Activated T-cell treated with anti-CD3 and anti-CD28 coated beads for 48 hours (primary cell): ENCODE data around the gene PGA3.
"Not testable (repeated sequence)": the region's sequence is repeated elsewhere in the genome, so short reads cannot be mapped to it uniquely, and the experiment has no call there.

Experiments used
- DNase-seq: peaks from one replicate; pipeline ENCODE4 v3.0.0-alpha.2; 2020; ENCODE audit warnings: low read depth

The PGA3 gene

DNA sequence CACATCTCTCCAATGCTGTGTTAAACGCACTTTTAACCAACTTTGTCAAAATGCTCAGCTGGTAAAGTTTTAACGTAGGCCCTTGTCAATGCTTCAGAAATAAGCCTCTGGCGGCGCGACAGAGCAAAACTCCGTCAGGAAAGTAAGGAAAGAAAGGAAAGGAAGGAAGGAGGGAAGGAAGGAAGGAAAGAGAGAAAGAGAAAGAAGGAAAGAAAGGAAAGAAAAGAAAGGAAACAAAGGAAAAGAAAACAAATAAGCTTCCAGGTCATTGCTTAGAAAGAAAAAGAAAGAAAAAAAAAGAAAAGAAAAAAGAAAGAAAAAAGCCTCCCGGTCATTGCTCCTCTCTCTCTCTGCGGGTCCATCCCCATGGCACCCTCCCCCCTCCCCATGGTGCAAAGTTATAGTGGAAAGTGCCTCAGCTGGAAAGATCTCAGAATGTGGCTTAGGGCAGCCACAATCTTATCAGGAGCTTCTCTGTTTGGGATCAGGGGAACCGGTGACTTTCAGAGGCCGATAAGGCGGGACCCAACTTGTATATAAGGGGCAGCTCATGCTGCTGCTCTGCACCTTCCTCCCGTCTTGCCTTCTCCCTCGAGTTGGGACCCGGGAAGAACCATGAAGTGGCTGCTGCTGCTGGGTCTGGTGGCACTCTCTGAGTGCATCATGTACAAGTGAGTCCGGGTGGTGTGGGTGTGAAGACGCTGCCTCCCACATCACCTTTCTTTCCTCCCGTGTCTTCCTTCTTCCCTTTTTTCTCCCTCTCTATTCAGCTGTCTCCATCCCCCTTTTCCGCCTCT lies at the start of gene PGA3:
Gene PGA3, plus strand, starts transcription at position 566 of the 797 bp plus-strand sequence. Its CDS starts 50 bp downstream, at position 616.
- DNase-seq, result not testable (repeated sequence)

DNA sequence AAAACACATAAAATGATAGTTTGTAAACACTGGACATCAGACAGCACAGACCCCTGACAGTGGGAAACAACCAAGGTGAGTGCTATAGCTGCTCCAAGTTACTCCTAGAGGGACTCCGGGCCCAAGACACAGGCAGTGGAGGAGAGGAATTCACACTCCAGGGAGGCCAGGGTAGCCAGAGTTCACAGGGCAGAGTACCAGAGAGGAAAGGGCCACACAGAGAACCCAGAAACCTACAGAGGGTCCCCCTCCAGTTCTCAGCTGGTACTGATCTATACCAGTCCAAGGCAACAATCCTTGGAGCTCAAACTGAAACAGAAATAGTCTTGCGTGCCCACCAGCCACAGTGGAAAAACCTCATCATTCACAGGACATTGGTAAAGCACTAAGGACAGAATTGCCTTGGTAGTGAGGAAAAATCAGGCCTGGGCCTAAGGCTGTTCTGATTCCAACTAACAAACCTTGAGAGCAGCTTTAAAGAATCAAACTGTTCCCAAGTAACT lies 49.7 kb upstream of the PGA3 start:
- no peak for DNase-seq

- no peak for DNase-seq
Observed at GRCh38 chr11:61154528-61154927, 48.8 kb upstream of the PGA3 start.

DNA sequence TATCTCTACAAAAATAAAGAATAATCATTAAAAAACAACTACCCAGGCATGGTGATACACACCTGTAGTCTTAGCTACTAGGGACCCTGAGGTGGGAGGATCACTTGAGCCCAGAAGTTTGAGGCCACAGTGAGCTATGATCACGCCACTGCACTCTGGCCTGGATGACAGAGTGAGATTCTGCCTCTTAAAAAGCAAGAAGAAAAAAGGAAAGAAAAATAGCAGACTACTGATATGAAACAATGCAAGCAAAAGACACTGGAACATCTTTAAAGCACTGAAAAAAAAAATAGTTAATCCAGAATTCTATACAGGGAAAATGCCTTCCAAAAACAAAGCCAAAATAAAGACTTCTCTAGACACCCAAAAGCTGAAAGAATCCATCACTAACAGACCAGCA lies 48.0 kb upstream of the PGA3 start:
- no peak for DNase-seq

DNA sequence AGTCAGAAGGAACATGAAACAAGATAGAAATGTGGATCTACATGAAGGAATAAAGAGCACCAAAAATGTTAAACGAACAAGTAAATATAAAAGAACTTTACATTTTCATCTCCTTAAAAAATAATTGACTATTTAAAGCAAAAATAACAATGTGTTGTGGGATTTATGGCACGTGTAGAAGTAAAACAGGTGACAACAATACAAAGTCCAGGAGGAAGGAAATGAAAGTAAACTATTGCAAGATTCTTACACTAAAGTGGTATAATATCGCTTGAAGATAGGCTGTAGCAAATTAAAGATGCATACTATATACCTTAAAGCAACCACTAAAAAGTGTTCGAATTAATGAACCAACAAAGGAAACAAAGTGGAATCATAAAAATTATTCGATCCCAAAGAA lies 47.6 kb upstream of the PGA3 start:
- DNase-seq, result no peak

DNA sequence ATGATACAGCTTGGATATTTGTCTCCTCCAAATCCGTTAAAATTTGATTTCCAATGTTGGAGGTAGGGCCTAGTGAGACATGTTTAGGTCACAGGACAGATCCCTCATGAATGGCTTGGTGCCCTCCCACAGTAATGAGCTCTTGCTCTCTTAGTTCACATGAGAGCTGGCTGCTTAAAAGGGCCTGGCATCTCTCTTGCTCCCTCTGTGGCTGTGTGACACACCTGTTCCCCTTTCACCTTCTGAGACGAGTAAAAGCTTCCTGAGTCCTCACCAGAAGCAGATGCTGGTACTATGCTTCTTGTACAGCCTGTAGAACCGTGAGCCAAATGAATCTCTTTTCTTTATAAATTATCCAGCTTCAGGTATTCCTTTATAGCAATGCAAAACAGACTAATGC lies 45.6 kb upstream of the PGA3 start:
- no peak for DNase-seq

GRCh38 chr11:61158691-61159381 lies 44.5 kb upstream of the PGA3 start:
- no peak for DNase-seq

GRCh38 chr11:61160487-61161189 lies 42.7 kb upstream of the PGA3 start:
- no peak for DNase-seq

- DNase-seq, result peak; percentile 95
Observed at GRCh38 chr11:61161190-61162091, 41.9 kb upstream of the PGA3 start, which contains the start of gene VPS37C. TSS of gene VPS37C (minus strand) at chr11:61161426. CDS start at chr11:61138829, 22,597 bp downstream.

DNA sequence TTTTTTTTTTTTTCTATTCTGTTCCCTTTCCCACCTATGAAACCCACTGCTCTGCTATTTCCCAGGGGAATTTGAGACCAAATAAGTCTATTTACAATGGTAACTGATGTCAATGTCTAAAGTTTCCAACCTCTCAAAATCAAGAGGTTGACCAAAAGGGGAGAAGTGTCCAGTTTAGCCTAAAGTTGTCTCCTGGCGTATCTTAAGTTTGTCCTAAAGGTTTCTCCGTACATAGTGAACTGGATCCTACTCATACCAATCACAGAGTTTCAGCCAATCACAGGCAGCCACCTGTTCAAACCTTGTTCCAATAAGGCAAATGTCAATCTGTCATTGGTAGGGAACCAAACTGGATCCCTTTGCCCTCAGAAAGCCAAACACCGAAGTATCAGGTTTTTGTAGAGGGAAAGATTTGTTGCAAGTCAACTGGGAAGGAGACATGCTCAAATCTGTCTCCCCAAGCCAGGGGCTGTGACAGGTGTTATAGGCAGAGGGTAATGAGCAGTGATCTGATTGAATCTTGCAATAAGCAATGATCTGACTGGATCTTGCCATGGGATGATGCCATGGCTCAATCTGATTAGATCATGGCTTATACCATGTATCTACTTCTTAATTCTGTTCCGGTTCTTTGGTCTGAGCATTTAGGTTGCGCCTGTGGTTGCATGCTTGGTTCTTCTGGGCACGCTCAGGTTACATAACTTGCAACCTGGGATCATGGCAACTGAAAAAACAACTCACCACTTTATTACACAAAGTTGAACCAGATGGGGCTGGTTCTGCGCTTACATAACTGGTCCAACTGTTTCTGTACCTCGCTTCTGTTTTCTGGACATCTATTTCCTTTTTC lies 41.0 kb upstream of the PGA3 start:
- peak; percentile 20 for DNase-seq

GRCh38 chr11:61163021-61163420 lies 40.3 kb upstream of the PGA3 start:
- no peak for DNase-seq

- no peak for DNase-seq
Observed at GRCh38 chr11:61163714-61164605, 39.4 kb upstream of the PGA3 start.

GRCh38 chr11:61164606-61165424 lies 38.5 kb upstream of the PGA3 start:
- no peak for DNase-seq

DNA sequence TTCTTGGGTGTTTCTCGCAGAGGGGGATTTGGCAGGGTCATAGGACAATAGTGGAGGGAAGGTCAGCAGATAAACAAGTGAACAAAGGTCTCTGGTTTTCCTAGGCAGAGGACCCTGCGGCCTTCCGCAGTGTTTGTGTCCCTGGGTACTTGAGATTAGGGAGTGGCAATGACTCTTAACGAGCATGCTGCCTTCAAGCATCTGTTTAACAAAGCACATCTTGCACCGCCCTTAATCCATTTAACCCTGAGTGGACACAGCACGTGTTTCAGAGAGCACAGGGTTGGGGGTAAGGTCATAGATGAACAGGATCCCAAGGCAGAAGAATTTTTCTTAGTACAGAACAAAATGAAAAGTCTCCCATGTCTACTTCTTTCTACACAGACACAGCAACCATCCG lies 37.5 kb upstream of the PGA3 start:
- not testable (repeated sequence) for DNase-seq

DNA sequence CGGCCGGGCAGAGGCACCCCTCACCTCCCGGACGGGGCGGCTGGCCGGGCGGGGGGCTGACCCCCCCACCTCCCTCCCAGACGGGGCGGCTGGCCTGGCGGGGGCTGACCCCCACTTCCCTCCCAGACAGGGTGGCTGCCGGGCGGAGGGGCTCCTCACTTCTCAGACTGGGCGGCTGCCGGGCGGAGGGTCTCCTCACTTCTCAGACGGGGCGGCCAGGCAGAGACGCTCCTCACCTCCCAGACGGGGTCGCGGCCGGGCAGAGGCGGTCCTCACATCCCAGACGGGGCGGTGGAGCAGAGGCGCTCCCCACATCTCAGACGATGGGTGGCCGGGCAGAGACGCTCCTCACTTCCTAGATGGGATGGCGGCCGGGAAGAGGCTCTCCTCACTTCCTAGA lies 37.0 kb upstream of the PGA3 start:
- DNase-seq, result not testable (repeated sequence)

- DNase-seq, result no peak
Observed at GRCh38 chr11:61168042-61168688, 35.1 kb upstream of the PGA3 start.

DNA sequence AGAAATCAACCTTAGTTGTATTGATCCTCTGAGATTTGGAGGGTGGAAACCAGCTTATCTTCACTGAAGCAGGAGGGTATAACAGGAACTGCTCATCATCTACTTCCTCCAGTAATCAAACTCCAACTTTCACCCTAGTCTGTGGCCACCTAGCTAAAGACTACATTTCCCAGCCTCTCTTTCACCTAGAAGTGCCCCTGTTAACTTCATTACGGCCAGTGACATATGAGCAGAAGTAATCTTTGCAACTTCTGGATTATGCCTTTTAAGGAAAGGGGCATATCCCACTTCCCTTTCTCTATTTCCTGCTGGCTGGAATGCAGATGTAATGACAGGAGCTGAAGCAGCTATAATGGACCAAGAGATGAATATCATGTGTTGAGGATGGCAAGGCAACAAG lies 34.5 kb upstream of the PGA3 start:
- no peak for DNase-seq

DNA sequence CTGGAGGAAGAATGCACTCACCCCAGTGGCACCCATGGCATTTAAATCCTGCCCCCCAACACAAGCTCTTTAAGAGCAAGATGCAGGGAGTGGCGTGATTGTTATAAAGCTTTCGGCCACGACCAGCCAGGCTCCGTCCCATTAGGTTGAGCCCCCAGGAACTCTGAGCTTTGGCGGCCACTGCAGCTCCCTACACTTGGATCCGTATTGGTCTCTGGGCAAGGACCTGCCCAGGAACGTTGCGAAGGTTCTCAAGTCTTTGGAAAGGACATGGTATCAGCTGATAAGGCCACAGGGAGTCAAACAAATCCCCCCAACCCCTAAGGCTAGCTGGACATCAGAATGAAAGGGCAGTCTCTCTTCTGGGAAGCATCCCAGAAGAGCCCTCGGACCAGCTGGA lies 32.7 kb upstream of the PGA3 start:
- no peak for DNase-seq
